ENCODE data around the gene OR13C5.
A peak's percentile ranks its signal among the peaks of the same experiment; 100 is the strongest.

DNA sequence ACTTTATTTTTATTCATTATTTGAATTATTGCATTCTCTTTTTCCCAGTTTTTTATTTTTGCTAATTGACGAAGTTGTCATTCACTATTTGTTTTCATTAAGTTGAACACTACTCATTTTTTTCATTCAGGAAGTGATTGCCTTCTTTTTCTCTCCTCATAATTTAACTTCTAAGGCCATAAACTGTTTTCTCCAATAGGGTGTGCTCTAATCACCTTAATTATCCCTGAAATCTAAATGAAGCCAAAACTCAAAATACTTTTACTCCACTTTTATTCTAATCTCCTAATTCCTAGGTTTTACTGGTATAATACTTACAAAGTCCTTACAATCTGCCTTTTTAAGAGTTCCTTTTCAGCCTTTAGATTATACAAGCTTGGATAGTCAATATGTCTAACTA lies 9.1 kb upstream of the OR13C5 start:
- TF ChIP-seq CTCF (IDR thresholded peaks at IDR 0.05): 0 out of 2 replicates have a peak, but pooled peaks have one; percentile 5
- TF ChIP-seq POLR2AphosphoS5 (IDR thresholded peaks at IDR 0.05; ENCODE audit: low read depth, low read length): no peak
- TF ChIP-seq, protein P1, sequence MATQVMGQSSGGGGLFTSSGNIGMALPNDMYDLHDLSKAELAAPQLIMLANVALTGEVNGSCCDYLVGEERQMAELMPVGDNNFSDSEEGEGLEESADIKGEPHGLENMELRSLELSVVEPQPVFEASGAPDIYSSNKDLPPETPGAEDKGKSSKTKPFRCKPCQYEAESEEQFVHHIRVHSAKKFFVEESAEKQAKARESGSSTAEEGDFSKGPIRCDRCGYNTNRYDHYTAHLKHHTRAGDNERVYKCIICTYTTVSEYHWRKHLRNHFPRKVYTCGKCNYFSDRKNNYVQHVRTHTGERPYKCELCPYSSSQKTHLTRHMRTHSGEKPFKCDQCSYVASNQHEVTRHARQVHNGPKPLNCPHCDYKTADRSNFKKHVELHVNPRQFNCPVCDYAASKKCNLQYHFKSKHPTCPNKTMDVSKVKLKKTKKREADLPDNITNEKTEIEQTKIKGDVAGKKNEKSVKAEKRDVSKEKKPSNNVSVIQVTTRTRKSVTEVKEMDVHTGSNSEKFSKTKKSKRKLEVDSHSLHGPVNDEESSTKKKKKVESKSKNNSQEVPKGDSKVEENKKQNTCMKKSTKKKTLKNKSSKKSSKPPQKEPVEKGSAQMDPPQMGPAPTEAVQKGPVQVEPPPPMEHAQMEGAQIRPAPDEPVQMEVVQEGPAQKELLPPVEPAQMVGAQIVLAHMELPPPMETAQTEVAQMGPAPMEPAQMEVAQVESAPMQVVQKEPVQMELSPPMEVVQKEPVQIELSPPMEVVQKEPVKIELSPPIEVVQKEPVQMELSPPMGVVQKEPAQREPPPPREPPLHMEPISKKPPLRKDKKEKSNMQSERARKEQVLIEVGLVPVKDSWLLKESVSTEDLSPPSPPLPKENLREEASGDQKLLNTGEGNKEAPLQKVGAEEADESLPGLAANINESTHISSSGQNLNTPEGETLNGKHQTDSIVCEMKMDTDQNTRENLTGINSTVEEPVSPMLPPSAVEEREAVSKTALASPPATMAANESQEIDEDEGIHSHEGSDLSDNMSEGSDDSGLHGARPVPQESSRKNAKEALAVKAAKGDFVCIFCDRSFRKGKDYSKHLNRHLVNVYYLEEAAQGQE (IDR thresholded peaks at IDR 0.05; ENCODE audit: insufficient read depth in 1 of 2, low read depth in 2 of 2, low read length in 1 of 2): no peak
- TF ChIP-seq SIN3A (IDR thresholded peaks at IDR 0.05; ENCODE audit: borderline replicate concordance, insufficient read depth, low read depth, low read length): no peak

Data from Panc1 (cell line).